Brain microvascular endothelial cell (primary cell): Measurements from ENCODE around the gene RECK.

Source experiments
- DNase-seq: peaks from one replicate; pipeline ENCODE4 v3.0.0-alpha.2; 2020
- H3K27ac ChIP-seq: fragments of 250-450 bp; sonication (Bioruptor Pico); 2 replicates; pipeline ENCODE4 v1.5.1; 2020; ENCODE audit warnings: mild to moderate bottlenecking, moderate library complexity
- H3K27me3 ChIP-seq: fragments of 250-450 bp; sonication (Bioruptor Pico); replicated peaks from 2 replicates; pipeline ENCODE4 v1.5.1; 2020; ENCODE audit warnings: mild to moderate bottlenecking
- H3K36me3 ChIP-seq: fragments of 250-450 bp; sonication (Bioruptor Pico); replicated peaks from 2 replicates; pipeline ENCODE4 v1.5.1; 2020; ENCODE audit warnings: mild to moderate bottlenecking
- H3K4me3 ChIP-seq: 2 replicates; pipeline ENCODE4 v1.5.1; 2011; ENCODE audit warnings: low read depth, mild to moderate bottlenecking, control low read depth, low read length, moderate library complexity
- CTCF ChIP-seq: IDR thresholded peaks from 2 replicates; pipeline ENCODE4 v1.5.1; 2011; ENCODE audit warnings: low read depth, mild to moderate bottlenecking, moderate library complexity, low read length, control low read depth, inconsistent platforms; ENCODE audit errors: missing control alignments
- in situ Hi-C: cut with HindIII; loops from 2 replicates; pipeline ENCODE4 v1.10.0; 2017; ENCODE audit warnings: low sequenced_read_pairs, low pct_ligation_motif_present

Gene RECK

GRCh38 chr9:36134761-36135505 is 98.2 kb downstream of the RECK start:
- Histone ChIP-seq H3K36me3 (no peaks in the 10 kb centered on the region), H3K27ac (no peak overlapping the region), H3K27me3 (no peaks in the 10 kb centered on the region), H3K4me3 (no peak overlapping the region)
- TF ChIP-seq CTCF, result no peak
- in situ Hi-C loops, result no loop called here
- DNase-seq, result no peak

- Histone ChIP-seq H3K4me3 (peak overlapping the region; percentile 66), H3K27ac (no peak overlapping the region)
Observed at GRCh38 chr9:36135741-36136271, 99.1 kb downstream of the RECK start.

GRCh38 chr9:36136272-36136893 is 99.7 kb downstream of the RECK start, which contains the start of gene GLIPR2:
Gene GLIPR2 (plus strand): TSS chr9:36136733. CDS start chr9:36136779, 46 bp downstream.
- peak; percentile 33 for DNase-seq
- Histone ChIP-seq H3K36me3 (no peaks in the 10 kb centered on the region), H3K27ac (no peak within 1 kb of the TSS), H3K27me3 (no peaks in the 10 kb centered on the region), H3K4me3 (peak within 1 kb of the TSS; percentile 66)
- in situ Hi-C loops, result no loop called here
- TF ChIP-seq CTCF, result peak; percentile 22

More at GRCh38 chr9:36135741-36136271, 99.1 kb downstream of the RECK start:
- TF ChIP-seq CTCF, result no peak
- no peak for DNase-seq
- Histone ChIP-seq H3K27me3 (no peaks in the 10 kb centered on the region), H3K36me3 (no peaks in the 10 kb centered on the region)
- in situ Hi-C loops, result no loop called here

- in situ Hi-C loops, result no loop called here
- no peak for DNase-seq
- no peaks in the 10 kb centered on the region for H3K27me3 ChIP-seq
- no peak for TF ChIP-seq CTCF
- no peak overlapping the region for H3K27ac ChIP-seq
- no peaks in the 10 kb centered on the region for H3K36me3 ChIP-seq
- H3K4me3 ChIP-seq, result peak overlapping the region; percentile 66
Observed at GRCh38 chr9:36136894-36137391, 100.2 kb downstream of the RECK start.

GRCh38 chr9:36137392-36138004 is 100.8 kb downstream of the RECK start:
- H3K27me3 ChIP-seq, result no peaks in the 10 kb centered on the region
- TF ChIP-seq CTCF, result no peak
- H3K4me3 ChIP-seq, result peak overlapping the region; percentile 66
- in situ Hi-C loops, result no loop called here
- DNase-seq, result no peak
- H3K36me3 ChIP-seq, result no peaks in the 10 kb centered on the region
- H3K27ac ChIP-seq, result no peak overlapping the region
